Activated CD4-positive, alpha-beta T cell treated with anti-CD3 and anti-CD28 coated beads, Interleukin-2, amount 10 ng/mL, durations not matched to agents 7 days and 5 days (primary cell): Measurements from ENCODE around the gene ADAM11. TPM values are rescaled to one million over a fixed set of nuclear protein-coding genes. Genes with fewer than 3 reads are reported as not detected.
"Not testable (repeated sequence)": the region's sequence is repeated elsewhere in the genome, so short reads cannot be mapped to it uniquely, and the experiment has no call there.

ENCODE experiments used
- CTCF ChIA-PET: fragments of 350-600 bp; sonication (Branson Sonifier 250); formaldehyde crosslinking; loops from one replicate; lab custom pipeline; 2021; ENCODE audit warnings: antibody characterized with exemption; lab: Charles Lee
- POLR2A ChIA-PET: fragments of 350-600 bp; sonication (Branson Sonifier 250); formaldehyde crosslinking; loops from one replicate; lab custom pipeline; 2021; ENCODE audit warnings: antibody characterized with exemption; lab: Charles Lee
- DNase-seq: peaks from one replicate; pipeline ENCODE4 v3.0.0-alpha.2; 2020
- H3K27ac Mint-ChIP-seq: one replicate; pipeline ENCODE4 v1.8.0; 2021; ENCODE audit warnings: mild to moderate bottlenecking, moderate library complexity, mixed read lengths
- H3K27me3 Mint-ChIP-seq: one replicate; pipeline ENCODE4 v1.8.0; 2021; ENCODE audit warnings: mixed read lengths
- H3K36me3 Mint-ChIP-seq: one replicate; pipeline ENCODE4 v1.8.0; 2021; ENCODE audit warnings: low read depth, mixed read lengths
- H3K4me1 Mint-ChIP-seq: one replicate; pipeline ENCODE4 v1.8.0; 2021; ENCODE audit warnings: mixed read lengths
- H3K4me3 Mint-ChIP-seq: one replicate; pipeline ENCODE4 v1.8.0; 2021; ENCODE audit warnings: mild to moderate bottlenecking, moderate library complexity, mixed read lengths
- H3K9me3 Mint-ChIP-seq: one replicate; pipeline ENCODE4 v1.8.0; 2021; ENCODE audit warnings: mixed read lengths
- total RNA-seq, 2 experiments: library from RNA; stranded (reverse); gene quantifications; one replicate each; pipeline ENCODE4 v1.2.3, GENCODE V29; 2021

ADAM11 gene
- total RNA-seq, 2 experiments from 2014 or later = 0.25 to 0.35 TPM

DNA sequence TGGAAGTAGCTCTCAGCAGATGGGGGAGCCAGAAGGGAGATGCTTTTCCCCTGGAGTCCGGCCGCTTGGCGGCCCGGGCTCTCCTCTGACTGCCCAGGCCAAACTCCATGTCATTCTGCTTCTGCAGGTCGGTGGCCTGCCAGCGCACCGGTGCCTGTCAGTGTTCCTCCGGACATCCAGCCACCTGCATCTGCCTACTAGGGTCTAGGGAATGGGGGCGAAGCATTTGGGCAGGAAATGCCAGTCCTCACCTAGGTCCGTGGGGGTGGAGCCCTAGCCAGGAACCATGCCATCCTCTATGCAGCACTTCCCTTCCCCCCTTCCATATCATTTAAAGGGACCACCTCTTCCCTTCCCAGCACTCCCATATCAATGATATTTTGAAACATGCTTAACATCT is 37.1 kb downstream of the ADAM11 start:
- ChIA-PET CTCF (interaction anchor here (2.8 kb wide), 1 partner anchor 17 kb away, joined by 14 read pairs; no protein-coding TSS in a partner anchor), POLR2A (no interaction called here)
- peaks cover 5% of the 10 kb centered on the region for H3K27me3 Mint-ChIP-seq
- H3K4me3 Mint-ChIP-seq = no peak overlapping the region
- H3K27ac Mint-ChIP-seq = no peak overlapping the region
- H3K4me1 Mint-ChIP-seq = peaks cover 12% of the 10 kb centered on the region
- DNase-seq = no peak
- no peaks in the 10 kb centered on the region for H3K9me3 Mint-ChIP-seq
- H3K36me3 Mint-ChIP-seq = no peaks in the 10 kb centered on the region

DNA sequence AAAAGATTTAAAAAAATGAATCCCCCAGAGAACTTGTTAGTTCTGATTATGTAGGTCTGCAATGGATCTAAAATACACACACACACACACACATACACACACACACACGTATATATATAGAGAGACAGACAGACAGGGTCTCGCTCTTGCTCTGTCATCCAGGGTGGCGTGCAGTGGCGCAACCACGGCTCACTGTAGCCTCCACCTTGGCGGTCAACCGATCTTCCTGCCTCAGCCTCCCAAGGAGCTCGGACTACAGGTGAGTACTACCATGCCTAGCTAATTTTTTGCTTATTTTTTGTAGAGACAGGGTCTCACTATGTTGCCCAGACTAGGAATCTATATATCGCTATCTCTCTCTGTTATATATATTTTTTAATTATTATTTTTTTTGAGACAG is 37.9 kb downstream of the ADAM11 start:
- POLR2A ChIA-PET = no interaction called here

GRCh38 chr17:44797802-44798201 is 39.0 kb downstream of the ADAM11 start:
- H3K4me3 Mint-ChIP-seq = no peak overlapping the region
- H3K27ac Mint-ChIP-seq = no peak overlapping the region
- no peaks in the 10 kb centered on the region for H3K36me3 Mint-ChIP-seq
- H3K9me3 Mint-ChIP-seq = no peaks in the 10 kb centered on the region
- peaks cover 12% of the 10 kb centered on the region for H3K4me1 Mint-ChIP-seq
- no peak for DNase-seq
- ChIA-PET CTCF (interaction anchor here (1.2 to 2.0 kb wide), 4 partner anchors 9 to 38 kb away, joined by 3 to 10 read pairs (median 4); no protein-coding TSS in a partner anchor), POLR2A (no interaction called here)
- H3K27me3 Mint-ChIP-seq = peaks cover 5% of the 10 kb centered on the region

More for the DNA sequence above, 37.9 kb downstream of the ADAM11 start:
- no peak overlapping the region for H3K4me3 Mint-ChIP-seq
- H3K9me3 Mint-ChIP-seq = no peaks in the 10 kb centered on the region
- no peak for DNase-seq
- CTCF ChIA-PET = interaction anchor here (1.2 to 2.0 kb wide), 3 partner anchors 8 to 39 kb away, joined by 3 to 10 read pairs (median 3); no protein-coding TSS in a partner anchor
- no peaks in the 10 kb centered on the region for H3K36me3 Mint-ChIP-seq
- no peak overlapping the region for H3K27ac Mint-ChIP-seq
- H3K27me3 Mint-ChIP-seq = peaks cover 5% of the 10 kb centered on the region
- peaks cover 12% of the 10 kb centered on the region for H3K4me1 Mint-ChIP-seq

DNA sequence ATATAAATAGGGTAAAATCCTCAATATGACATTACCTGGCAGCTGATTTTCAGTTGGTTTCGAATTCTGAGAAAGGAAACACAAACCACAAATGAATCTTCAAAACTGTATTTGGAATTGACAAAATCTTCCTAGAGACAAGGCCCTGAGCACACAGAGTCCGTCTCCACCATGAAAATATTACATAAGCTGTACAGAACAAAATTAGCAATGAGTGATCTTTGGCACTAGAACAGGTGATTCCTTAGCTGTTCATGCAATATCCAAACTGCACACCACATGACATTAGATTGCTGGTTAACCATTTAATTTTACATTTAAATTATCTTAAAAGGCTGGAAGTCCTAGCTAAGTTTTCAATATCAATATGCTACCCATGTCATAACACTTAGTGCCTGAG is 39.6 kb downstream of the ADAM11 start:
- Mint-ChIP-seq H3K27ac (no peak overlapping the region), H3K4me3 (no peak overlapping the region), H3K36me3 (no peaks in the 10 kb centered on the region), H3K27me3 (peaks cover 7% of the 10 kb centered on the region), H3K4me1 (peaks cover 12% of the 10 kb centered on the region), H3K9me3 (no peaks in the 10 kb centered on the region)
- no peak for DNase-seq
- CTCF ChIA-PET = interaction anchor here (1.1 to 2.0 kb wide), 3 partner anchors 8 to 23 kb away, joined by 3 to 10 read pairs (median 4); no protein-coding TSS in a partner anchor
- POLR2A ChIA-PET = no interaction called here

GRCh38 chr17:44801880-44802279 is 43.1 kb downstream of the ADAM11 start:
- H3K27ac Mint-ChIP-seq = no peak overlapping the region
- H3K4me1 Mint-ChIP-seq = peaks cover 11% of the 10 kb centered on the region
- no peak for DNase-seq
- no peaks in the 10 kb centered on the region for H3K9me3 Mint-ChIP-seq
- H3K4me3 Mint-ChIP-seq = no peak overlapping the region
- H3K36me3 Mint-ChIP-seq = no peaks in the 10 kb centered on the region
- ChIA-PET POLR2A (no interaction called here), CTCF (no interaction called here)
- H3K27me3 Mint-ChIP-seq = peaks cover 7% of the 10 kb centered on the region

DNA sequence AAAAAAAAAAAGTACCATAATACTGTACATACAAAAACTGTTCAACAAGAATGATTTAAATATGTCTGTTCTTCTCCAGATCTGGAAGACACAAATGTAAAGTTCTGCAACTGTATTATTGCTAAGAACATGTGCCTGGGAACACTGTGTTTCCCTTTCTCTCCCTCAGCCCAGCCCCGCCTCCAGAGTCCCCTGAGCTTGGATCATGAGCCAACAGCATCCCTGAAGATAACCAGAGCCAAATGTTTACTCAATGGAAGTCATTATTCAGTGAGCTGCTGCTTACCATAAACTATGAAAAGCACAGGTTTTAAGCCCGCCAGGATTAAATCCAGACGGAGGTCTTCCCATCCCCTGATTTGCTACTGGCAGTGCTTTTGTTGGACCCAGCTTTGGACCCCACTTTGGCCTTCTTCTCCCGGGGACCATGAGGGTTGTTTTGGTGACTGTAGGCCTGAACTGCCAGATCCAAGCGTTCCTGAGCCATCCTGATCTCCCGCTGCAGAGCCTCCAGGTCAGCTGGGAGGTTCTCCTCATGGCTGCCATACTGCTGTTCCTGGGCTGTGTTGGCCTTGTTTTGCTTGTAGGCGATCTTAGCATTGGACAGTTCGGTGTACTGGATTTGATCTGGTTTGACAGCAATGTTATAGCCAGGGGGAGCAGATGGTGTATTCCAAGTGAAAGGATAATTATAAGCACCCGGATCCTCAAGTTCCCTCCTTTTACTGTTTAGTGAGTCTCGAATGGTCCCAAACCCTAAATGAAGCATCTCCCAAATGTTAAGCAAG is 45.7 kb downstream of the ADAM11 start:
- Mint-ChIP-seq H3K4me1 (no peaks in the 10 kb centered on the region), H3K27ac (no peak overlapping the region), H3K9me3 (no peaks in the 10 kb centered on the region), H3K4me3 (no peak overlapping the region), H3K27me3 (peaks cover 12% of the 10 kb centered on the region), H3K36me3 (no peaks in the 10 kb centered on the region)
- ChIA-PET POLR2A (no interaction called here), CTCF (interaction anchor here (0.7 to 1.1 kb wide), 2 partner anchors 26 to 666 kb away, joined by 3 read pairs; no protein-coding TSS in a partner anchor)
- DNase-seq = no peak

GRCh38 chr17:44807093-44807816 is 48.5 kb downstream of the ADAM11 start:
- H3K4me3 Mint-ChIP-seq = no peak overlapping the region
- H3K4me1 Mint-ChIP-seq = no peaks in the 10 kb centered on the region
- H3K27ac Mint-ChIP-seq = no peak overlapping the region
- H3K9me3 Mint-ChIP-seq = no peaks in the 10 kb centered on the region
- ChIA-PET CTCF (interaction anchor here (1.2 kb wide), 1 partner anchor 328 kb away, joined by 3 read pairs; the partner anchor contains the start of gene ACBD4), POLR2A (no interaction called here)
- H3K27me3 Mint-ChIP-seq = peaks cover 9% of the 10 kb centered on the region
- DNase-seq = no peak
- no peaks in the 10 kb centered on the region for H3K36me3 Mint-ChIP-seq

DNA sequence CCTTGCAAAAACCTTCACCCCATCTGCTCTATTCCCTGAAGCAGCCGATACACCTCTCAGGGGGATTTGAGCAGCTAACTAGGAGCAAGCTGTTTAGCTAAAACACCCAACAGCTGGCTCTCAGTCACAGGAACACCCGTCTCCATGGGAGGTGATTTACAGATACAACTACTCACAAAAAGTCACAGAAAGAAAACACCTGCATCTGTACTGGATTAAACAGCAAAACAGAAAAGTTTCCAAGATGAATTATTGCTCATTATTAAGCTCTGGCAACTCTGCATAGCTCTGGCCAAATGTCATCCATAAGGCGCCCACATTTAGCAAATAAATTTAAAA is 49.0 kb downstream of the ADAM11 start:
- Mint-ChIP-seq H3K4me3 (no peak overlapping the region), H3K36me3 (no peaks in the 10 kb centered on the region), H3K27ac (no peak overlapping the region), H3K4me1 (no peaks in the 10 kb centered on the region), H3K27me3 (peaks cover 9% of the 10 kb centered on the region), H3K9me3 (no peaks in the 10 kb centered on the region)
- ChIA-PET CTCF (interaction anchor here (1.2 kb wide), 1 partner anchor 328 kb away, joined by 3 read pairs; the partner anchor contains the start of gene ACBD4), POLR2A (no interaction called here)
- DNase-seq = no peak

DNA sequence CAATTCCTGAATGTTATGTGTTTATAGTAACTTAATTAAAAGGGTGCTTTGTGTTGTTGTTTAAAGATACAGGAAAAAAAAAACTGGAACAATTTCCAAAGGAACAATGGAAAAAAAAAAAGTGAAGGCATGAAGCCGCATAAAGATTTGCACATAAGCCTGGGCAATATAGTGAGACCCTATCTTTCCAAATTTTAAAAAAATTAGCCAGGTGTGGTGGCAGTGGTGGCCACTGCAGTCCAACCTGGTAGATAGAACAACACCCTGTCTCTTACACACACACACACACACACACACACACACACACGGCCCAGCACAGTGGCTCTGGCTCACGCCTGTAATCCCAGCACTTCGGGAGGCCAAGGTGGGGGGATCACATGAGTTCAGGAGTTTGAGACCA is 49.4 kb downstream of the ADAM11 start:
- Mint-ChIP-seq H3K36me3 (no peaks in the 10 kb centered on the region), H3K27ac (no peak overlapping the region), H3K4me3 (no peak overlapping the region), H3K9me3 (no peaks in the 10 kb centered on the region), H3K27me3 (peaks cover 8% of the 10 kb centered on the region), H3K4me1 (no peaks in the 10 kb centered on the region)
- ChIA-PET CTCF (interaction anchor here (1.2 kb wide), 1 partner anchor 327 kb away, joined by 3 read pairs; the partner anchor contains the start of gene ACBD4), POLR2A (no interaction called here)
- DNase-seq = no peak

- H3K27ac Mint-ChIP-seq, H3K4me3 Mint-ChIP-seq, H3K36me3 Mint-ChIP-seq, DNase-seq, H3K9me3 Mint-ChIP-seq, H3K4me1 Mint-ChIP-seq, H3K27me3 Mint-ChIP-seq, POLR2A ChIA-PET: not testable (repeated sequence)
- CTCF ChIA-PET = interaction anchor here (0.9 kb wide), 1 partner anchor 20 kb away, joined by 5 read pairs; no protein-coding TSS in a partner anchor
Observed at GRCh38 chr17:44808656-44809388, 50.0 kb downstream of the ADAM11 start.

GRCh38 chr17:44812263-44812662 is 53.5 kb downstream of the ADAM11 start:
- Mint-ChIP-seq H3K4me1 (no peaks in the 10 kb centered on the region), H3K9me3 (no peaks in the 10 kb centered on the region), H3K27ac (no peak overlapping the region), H3K36me3 (no peaks in the 10 kb centered on the region), H3K27me3 (peaks cover 5% of the 10 kb centered on the region), H3K4me3 (no peak overlapping the region)
- CTCF ChIA-PET = interaction anchor here (1.2 kb wide), 1 partner anchor 15 kb away, joined by 4 read pairs; no protein-coding TSS in a partner anchor
- POLR2A ChIA-PET = no interaction called here
- no peak for DNase-seq

DNA sequence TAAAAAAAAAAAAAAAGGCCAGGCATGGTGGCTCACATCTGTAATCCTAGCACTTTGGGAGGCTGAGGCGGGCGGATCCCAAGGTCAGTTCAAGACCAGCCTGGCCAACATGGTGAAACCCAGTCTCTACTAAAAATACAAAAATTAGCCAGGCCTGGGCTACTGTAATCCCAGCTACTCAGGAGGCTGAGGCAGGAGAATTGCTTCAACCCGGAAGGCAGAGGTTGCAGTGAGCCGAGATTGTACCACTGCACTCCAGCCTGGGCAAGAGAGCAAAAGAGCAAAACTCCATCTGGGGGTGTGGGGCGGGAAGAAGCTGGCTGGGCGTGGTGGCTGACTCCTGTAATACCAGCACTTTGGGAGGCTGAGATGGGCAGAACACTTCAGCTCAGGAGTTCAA is 59.7 kb downstream of the ADAM11 start:
- POLR2A ChIA-PET, H3K4me1 Mint-ChIP-seq, H3K27me3 Mint-ChIP-seq, DNase-seq, H3K9me3 Mint-ChIP-seq, H3K27ac Mint-ChIP-seq, H3K4me3 Mint-ChIP-seq, CTCF ChIA-PET, H3K36me3 Mint-ChIP-seq: not testable (repeated sequence)
